OCI-LY3 (cell line): ENCODE results near the gene HS1BP3.

Source experiments
- H2AFZ ChIP-seq: fragments of 200-600, 300-600 bp; shearing (Covaris generic); 2 replicates; pipeline ENCODE4 v1.6.0; 2014; ENCODE audit warnings: antibody characterized with exemption, low read depth, low read length
- H3K27ac ChIP-seq: fragments of 200-600, 300-600 bp; sonication (generic); 2 replicates; pipeline ENCODE4 v1.5.1; 2014; ENCODE audit warnings: mild to moderate bottlenecking, low read length, moderate library complexity, mixed read lengths
- H3K27me3 ChIP-seq: fragments of 200-600, 300-600 bp; sonication (generic); 2 replicates; pipeline ENCODE4 v1.6.1; 2014; ENCODE audit warnings: low read depth, low read length, mixed read lengths
- H3K36me3 ChIP-seq: fragments of 200-600, 300-600 bp; sonication (generic); replicated peaks from 2 replicates; pipeline ENCODE3; 2014; ENCODE audit warnings: low read depth, low read length, mixed read lengths
- H3K4me1 ChIP-seq: fragments of 300-600, 200-600 bp; sonication (generic); 2 replicates; pipeline ENCODE4 v1.6.1; 2014; ENCODE audit warnings: low read length, mixed read lengths
- H3K4me2 ChIP-seq: fragments of 200-600, 300-600 bp; sonication (generic); 2 replicates; pipeline ENCODE4 v1.6.1; 2014; ENCODE audit warnings: low read length, mixed read lengths
- H3K4me3 ChIP-seq: fragments of 300-600, 200-600 bp; sonication (generic); 2 replicates; pipeline ENCODE4 v1.5.1; 2014; ENCODE audit warnings: antibody characterized with exemption, mild to moderate bottlenecking, low read length, moderate library complexity
- H3K79me2 ChIP-seq: fragments of 300-600, 200-600 bp; shearing (Covaris generic); 2 replicates; pipeline ENCODE4 v1.6.1; 2014; ENCODE audit warnings: mild to moderate bottlenecking, low read length, mixed read lengths
- H3K9ac ChIP-seq: fragments of 300-600, 200-600 bp; shearing (Covaris generic); 2 replicates; pipeline ENCODE4 v1.6.0; 2014; ENCODE audit warnings: mild to moderate bottlenecking, low read length, moderate library complexity
- H3K9me3 ChIP-seq: fragments of 200-600, 300-600 bp; shearing (Covaris generic); 2 replicates; pipeline ENCODE4 v1.6.1; 2014; ENCODE audit warnings: low read length, mixed read lengths; ENCODE audit not compliant: insufficient read depth
- H4K20me1 ChIP-seq: fragments of 200-600, 300-600 bp; sonication (generic); 2 replicates; pipeline ENCODE4 v1.6.1; 2016; ENCODE audit warnings: low read length, mixed read lengths; ENCODE audit not compliant: insufficient read depth
- EZH2phosphoT487 ChIP-seq: fragments of 200-600 bp; shearing (Covaris generic); IDR thresholded peaks from 2 replicates; pipeline ENCODE4 v1.6.1; 2018; ENCODE audit warnings: antibody characterized with exemption, mixed run types, low read depth
- TF ChIP-seq, protein P1 (sequence below): fragments of 200-600, 300-600 bp; sonication (generic); IDR thresholded peaks from 2 replicates; pipeline ENCODE4 v1.5.1; 2014; ENCODE audit warnings: antibody characterized with exemption, low read length, low read depth

HS1BP3 gene, protein sequence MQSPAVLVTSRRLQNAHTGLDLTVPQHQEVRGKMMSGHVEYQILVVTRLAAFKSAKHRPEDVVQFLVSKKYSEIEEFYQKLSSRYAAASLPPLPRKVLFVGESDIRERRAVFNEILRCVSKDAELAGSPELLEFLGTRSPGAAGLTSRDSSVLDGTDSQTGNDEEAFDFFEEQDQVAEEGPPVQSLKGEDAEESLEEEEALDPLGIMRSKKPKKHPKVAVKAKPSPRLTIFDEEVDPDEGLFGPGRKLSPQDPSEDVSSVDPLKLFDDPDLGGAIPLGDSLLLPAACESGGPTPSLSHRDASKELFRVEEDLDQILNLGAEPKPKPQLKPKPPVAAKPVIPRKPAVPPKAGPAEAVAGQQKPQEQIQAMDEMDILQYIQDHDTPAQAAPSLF

DNA sequence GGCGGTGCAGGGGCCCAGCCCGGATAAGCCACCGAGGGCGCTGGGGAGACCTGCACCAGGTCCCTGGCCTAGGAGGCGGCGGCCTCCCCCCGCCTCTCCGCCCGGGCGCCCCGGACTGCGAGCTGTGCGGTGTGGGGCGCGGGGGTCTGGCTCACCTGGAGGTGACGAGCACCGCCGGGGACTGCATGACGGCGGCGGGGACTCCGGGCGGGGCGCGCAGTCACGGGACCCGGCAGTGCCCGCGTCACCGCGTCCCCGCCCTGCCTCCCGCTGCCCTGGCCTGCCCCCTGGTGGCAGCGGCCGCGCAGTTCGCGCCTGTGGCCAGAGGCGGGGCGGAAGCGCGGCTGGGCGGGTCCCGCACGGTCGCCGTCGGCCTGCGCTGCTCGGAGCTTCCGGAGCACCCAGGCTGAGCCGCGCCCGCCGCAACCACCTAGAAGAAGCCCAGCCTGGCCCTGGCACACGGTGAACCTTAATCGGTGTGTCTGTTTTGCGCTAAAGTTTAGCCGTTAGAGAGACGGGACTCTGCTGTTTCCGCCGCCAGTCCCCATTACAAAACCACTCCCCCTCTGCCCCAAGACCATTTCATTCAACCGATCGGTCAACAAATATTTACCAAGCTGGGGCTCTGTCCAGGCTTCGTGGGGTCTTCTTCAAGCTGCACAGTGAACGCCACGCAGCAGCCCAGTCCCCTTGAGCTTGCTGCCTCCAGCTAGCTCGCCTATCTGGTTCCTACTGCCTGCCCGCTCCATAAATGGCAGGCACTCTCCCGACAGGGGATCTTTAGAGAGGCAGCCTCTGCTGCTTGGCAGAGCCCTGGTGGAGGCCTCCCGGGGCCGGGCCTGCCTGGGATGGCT, at the start of gene HS1BP3:
Gene HS1BP3 (minus strand): TSS at position 222 of the 854 bp plus-strand sequence. CDS start 35 bp downstream, at position 187.
- Histone ChIP-seq H3K4me1 (peaks cover 10% of the 10 kb centered on the region), H3K4me2 (peak within 1 kb of the TSS; percentile 97), H3K36me3 (no peaks in the 10 kb centered on the region), H2AFZ (peak within 1 kb of the TSS; percentile 86), H3K4me3 (peak within 1 kb of the TSS; percentile 97), H3K79me2 (peaks cover 4% of the 10 kb centered on the region; the same call in 1 of the 2 replicates), H3K27ac (peak within 1 kb of the TSS; percentile 59), H3K27me3 (no peaks in the 10 kb centered on the region), H3K9me3 (no peaks in the 10 kb centered on the region), H3K9ac (peak within 1 kb of the TSS; percentile 93), H4K20me1 (no peaks in the 10 kb centered on the region)
- TF ChIP-seq EZH2phosphoT487 = no peak
- TF ChIP-seq, protein P1, sequence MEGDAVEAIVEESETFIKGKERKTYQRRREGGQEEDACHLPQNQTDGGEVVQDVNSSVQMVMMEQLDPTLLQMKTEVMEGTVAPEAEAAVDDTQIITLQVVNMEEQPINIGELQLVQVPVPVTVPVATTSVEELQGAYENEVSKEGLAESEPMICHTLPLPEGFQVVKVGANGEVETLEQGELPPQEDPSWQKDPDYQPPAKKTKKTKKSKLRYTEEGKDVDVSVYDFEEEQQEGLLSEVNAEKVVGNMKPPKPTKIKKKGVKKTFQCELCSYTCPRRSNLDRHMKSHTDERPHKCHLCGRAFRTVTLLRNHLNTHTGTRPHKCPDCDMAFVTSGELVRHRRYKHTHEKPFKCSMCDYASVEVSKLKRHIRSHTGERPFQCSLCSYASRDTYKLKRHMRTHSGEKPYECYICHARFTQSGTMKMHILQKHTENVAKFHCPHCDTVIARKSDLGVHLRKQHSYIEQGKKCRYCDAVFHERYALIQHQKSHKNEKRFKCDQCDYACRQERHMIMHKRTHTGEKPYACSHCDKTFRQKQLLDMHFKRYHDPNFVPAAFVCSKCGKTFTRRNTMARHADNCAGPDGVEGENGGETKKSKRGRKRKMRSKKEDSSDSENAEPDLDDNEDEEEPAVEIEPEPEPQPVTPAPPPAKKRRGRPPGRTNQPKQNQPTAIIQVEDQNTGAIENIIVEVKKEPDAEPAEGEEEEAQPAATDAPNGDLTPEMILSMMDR = peak; percentile 53

DNA sequence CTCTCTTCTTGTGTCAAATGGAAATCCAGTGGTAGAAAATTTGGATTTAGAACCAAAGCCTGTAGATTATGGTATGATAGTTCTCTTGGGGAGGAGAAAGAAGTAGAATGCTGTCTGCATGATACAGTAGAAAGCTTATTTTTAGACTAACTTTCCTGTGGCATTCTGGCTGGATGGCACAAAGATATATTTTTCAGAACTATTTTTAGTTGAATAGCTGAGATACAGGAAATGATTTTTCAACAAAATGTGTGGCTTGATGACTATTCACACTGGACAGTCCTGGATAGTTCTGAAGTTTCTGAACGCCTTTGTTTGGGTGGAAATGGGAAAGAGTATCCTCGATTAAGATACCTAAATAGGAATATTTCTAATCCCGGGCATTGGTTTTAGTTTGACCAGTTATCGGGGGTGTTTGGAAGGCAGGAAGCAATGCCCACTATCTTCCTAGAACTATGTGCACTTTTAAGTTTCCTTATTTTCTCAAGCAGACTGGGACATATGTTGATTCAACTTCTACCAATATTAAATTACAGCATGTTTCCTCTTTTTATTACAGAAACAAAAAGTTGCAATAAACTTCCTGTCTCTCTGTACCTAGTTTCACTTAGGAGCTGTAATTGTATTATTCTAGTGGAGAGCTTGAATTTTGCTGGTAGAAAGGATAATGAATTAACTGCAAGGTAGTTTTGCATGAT, 48.2 kb upstream of the HS1BP3 start:
- H3K27ac ChIP-seq = 0 out of 2 replicates have a peak overlapping the region, but pooled peaks have one; percentile 21
- H3K79me2 ChIP-seq = no peaks in the 10 kb centered on the region
- H3K4me1 ChIP-seq = peaks cover 39% of the 10 kb centered on the region
- H3K36me3 ChIP-seq = peaks cover 13% of the 10 kb centered on the region
- 0 out of 2 replicates have a peak overlapping the region, but pooled peaks have one; percentile 18 for H3K4me2 ChIP-seq
- no peak overlapping the region for H3K9ac ChIP-seq
- TF ChIP-seq, protein P1 = no peak
- no peak for TF ChIP-seq EZH2phosphoT487
- no peak overlapping the region for H3K4me3 ChIP-seq
- no peaks in the 10 kb centered on the region for H3K27me3 ChIP-seq
- H3K9me3 ChIP-seq = no peaks in the 10 kb centered on the region
- no peak overlapping the region for H2AFZ ChIP-seq
- H4K20me1 ChIP-seq = no peaks in the 10 kb centered on the region

DNA sequence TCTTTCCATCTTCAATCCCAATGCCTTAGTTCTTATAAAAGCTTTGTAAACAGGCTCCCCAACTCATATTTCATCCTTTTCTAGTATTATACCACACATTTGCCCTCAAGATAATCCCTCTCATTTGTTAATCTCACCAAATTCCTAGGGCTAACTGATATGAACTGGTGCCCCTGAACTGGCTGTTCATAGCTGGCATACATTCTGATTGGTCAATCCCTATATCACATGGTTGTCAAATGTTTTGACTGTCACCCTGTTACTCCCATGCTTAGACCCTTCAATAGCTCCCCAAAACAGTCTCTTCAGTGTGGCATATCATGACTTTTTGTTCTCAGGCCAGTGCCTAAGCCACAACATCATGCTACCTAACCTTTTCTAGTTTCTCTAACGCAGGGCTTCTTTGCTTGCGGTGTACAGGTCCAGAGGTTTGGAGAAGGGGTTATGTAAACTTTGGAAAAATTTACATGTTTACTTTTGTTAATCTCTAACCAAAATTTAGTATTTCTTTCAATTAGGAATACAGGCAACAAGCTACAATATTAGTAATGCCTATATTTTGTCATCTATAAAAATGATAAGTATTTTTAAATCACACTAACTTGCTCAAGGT, 46.5 kb upstream of the HS1BP3 start:
- H3K36me3 ChIP-seq = peaks cover 13% of the 10 kb centered on the region
- H3K4me1 ChIP-seq = peaks cover 40% of the 10 kb centered on the region
- no peaks in the 10 kb centered on the region for H3K9me3 ChIP-seq
- no peaks in the 10 kb centered on the region for H3K27me3 ChIP-seq
- H3K4me2 ChIP-seq = no peak overlapping the region
- no peak overlapping the region for H2AFZ ChIP-seq
- no peak overlapping the region for H3K4me3 ChIP-seq
- H3K79me2 ChIP-seq = no peaks in the 10 kb centered on the region
- H3K27ac ChIP-seq = no peak overlapping the region
- no peak for TF ChIP-seq EZH2phosphoT487
- TF ChIP-seq, protein P1 = no peak
- no peak overlapping the region for H3K9ac ChIP-seq
- H4K20me1 ChIP-seq = no peaks in the 10 kb centered on the region
